ENCODE results near the gene PPFIA1. TPM values are rescaled to one million over a fixed set of nuclear protein-coding genes. Genes with fewer than 3 reads are reported as not detected.

Gene PPFIA1
- total RNA-seq, 1 donor from 2014 or later, result 54.1 TPM

DNA sequence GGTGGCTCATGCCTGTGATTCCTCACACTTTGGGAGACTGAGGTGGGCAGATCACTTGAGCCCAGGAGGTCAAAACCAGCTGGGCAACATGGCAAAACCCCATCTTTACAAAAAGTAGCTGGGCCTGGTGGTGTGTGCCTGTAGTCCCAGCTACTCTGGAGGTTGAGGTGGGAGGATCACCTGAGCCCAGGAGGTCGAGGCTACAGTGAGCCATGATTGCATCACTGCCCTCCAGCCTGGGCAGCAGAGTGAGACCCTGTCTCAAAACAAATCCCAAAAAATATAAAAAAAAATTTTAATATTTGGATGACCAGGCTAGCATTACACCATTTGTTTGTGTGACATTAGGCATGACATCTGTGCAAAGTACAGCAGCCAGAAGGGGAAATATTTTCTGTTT lies 78.1 kb downstream of the PPFIA1 start:
- H3K27me3 Mint-ChIP-seq (ENCODE audit: low read depth), result no peaks in the 10 kb centered on the region
- no peak for DNase-seq (ENCODE audit: low read depth, low spot score)
- TF ChIP-seq, protein P1, sequence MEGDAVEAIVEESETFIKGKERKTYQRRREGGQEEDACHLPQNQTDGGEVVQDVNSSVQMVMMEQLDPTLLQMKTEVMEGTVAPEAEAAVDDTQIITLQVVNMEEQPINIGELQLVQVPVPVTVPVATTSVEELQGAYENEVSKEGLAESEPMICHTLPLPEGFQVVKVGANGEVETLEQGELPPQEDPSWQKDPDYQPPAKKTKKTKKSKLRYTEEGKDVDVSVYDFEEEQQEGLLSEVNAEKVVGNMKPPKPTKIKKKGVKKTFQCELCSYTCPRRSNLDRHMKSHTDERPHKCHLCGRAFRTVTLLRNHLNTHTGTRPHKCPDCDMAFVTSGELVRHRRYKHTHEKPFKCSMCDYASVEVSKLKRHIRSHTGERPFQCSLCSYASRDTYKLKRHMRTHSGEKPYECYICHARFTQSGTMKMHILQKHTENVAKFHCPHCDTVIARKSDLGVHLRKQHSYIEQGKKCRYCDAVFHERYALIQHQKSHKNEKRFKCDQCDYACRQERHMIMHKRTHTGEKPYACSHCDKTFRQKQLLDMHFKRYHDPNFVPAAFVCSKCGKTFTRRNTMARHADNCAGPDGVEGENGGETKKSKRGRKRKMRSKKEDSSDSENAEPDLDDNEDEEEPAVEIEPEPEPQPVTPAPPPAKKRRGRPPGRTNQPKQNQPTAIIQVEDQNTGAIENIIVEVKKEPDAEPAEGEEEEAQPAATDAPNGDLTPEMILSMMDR (conservative IDR thresholded peaks at IDR 0.05), result no peak
- H3K27ac Mint-ChIP-seq (ENCODE audit: unreplicated experiment), result no peak overlapping the region
- H3K36me3 Mint-ChIP-seq (ENCODE audit: low read depth), result peaks cover 2% of the 10 kb centered on the region
- H3K4me3 Mint-ChIP-seq, result no peak overlapping the region
- no peaks in the 10 kb centered on the region for H3K9me3 Mint-ChIP-seq
- H3K4me1 Mint-ChIP-seq, result no peaks in the 10 kb centered on the region

DNA sequence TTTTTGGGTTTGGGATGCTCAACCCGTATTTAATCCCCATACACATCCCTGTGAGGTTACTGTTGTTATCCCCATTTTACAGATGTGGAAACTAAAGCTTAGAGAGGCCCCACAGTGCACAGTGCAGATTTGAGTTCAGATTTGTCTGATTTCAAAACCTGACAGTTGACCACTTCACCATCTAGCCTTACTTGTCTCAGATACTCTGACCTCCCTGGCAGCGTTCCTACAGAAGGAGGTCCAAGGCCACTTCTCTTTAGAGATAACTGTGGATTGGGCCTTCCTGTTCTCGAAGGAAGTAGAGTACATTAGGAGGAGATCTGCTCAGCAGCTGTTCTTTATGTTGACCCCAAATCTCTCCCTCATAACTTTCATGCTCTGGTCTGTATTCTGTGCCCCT lies 81.2 kb downstream of the PPFIA1 start:
- Mint-ChIP-seq H3K9me3 (no peaks in the 10 kb centered on the region), H3K27ac (ENCODE audit: unreplicated experiment) (no peak overlapping the region), H3K36me3 (ENCODE audit: low read depth) (peaks cover 3% of the 10 kb centered on the region), H3K27me3 (ENCODE audit: low read depth) (no peaks in the 10 kb centered on the region), H3K4me3 (no peak overlapping the region), H3K4me1 (no peaks in the 10 kb centered on the region)
- DNase-seq (ENCODE audit: low read depth, low spot score), result no peak
- TF ChIP-seq, protein P1 (conservative IDR thresholded peaks at IDR 0.05), result no peak

DNA sequence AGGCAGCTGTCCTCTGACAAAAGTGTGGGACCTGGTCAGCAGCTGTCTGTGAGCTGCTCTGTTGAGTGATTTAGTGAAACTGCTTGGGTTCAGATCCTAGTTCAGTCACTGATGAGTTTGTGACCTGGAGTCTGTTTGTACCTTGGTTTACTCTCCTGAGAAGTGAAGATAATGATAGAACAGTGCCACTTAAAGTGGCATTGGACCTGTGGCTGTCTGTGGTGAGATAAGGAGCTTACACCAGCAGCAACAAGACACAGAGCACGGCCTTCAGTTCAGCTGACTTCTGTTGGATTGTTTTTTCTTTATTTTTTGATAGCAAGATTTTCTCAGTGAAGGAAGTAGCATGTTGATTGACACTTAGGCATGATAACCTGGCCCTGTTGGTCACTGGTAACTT lies 81.6 kb downstream of the PPFIA1 start:
- DNase-seq (ENCODE audit: low read depth, low spot score), result no peak
- peaks cover 7% of the 10 kb centered on the region for H3K36me3 Mint-ChIP-seq (ENCODE audit: low read depth)
- H3K9me3 Mint-ChIP-seq, result no peaks in the 10 kb centered on the region
- no peak overlapping the region for H3K27ac Mint-ChIP-seq (ENCODE audit: unreplicated experiment)
- H3K27me3 Mint-ChIP-seq (ENCODE audit: low read depth), result no peaks in the 10 kb centered on the region
- H3K4me1 Mint-ChIP-seq, result no peaks in the 10 kb centered on the region
- no peak overlapping the region for H3K4me3 Mint-ChIP-seq
- TF ChIP-seq, protein P1 (conservative IDR thresholded peaks at IDR 0.05), result no peak

DNA sequence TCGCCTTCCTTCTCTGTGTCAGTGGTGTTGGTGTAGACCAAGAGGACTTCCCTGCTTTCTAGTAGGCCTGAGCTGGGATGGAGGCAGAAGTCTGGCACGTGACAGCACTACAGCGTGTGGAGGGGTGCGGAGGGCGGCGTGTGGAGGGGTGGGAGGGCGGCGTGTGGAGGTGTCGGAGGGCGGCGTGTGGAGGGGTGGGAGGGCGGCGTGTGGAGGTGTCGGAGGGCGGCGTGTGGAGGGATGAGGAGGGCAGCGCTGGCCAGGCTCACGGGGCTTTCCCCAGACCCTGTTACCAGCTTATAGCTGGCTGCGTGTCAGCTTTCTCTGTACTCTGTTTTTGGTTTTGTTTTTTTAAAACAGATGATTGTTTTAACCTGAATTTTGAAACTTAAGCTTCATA lies 82.1 kb downstream of the PPFIA1 start:
- H3K4me3 Mint-ChIP-seq, result no peak overlapping the region
- peaks cover 7% of the 10 kb centered on the region for H3K36me3 Mint-ChIP-seq (ENCODE audit: low read depth)
- no peak overlapping the region for H3K27ac Mint-ChIP-seq (ENCODE audit: unreplicated experiment)
- TF ChIP-seq, protein P1 (conservative IDR thresholded peaks at IDR 0.05), result no peak
- H3K9me3 Mint-ChIP-seq, result no peaks in the 10 kb centered on the region
- DNase-seq (ENCODE audit: low read depth, low spot score), result no peak
- H3K27me3 Mint-ChIP-seq (ENCODE audit: low read depth), result no peaks in the 10 kb centered on the region
- H3K4me1 Mint-ChIP-seq, result no peaks in the 10 kb centered on the region

DNA sequence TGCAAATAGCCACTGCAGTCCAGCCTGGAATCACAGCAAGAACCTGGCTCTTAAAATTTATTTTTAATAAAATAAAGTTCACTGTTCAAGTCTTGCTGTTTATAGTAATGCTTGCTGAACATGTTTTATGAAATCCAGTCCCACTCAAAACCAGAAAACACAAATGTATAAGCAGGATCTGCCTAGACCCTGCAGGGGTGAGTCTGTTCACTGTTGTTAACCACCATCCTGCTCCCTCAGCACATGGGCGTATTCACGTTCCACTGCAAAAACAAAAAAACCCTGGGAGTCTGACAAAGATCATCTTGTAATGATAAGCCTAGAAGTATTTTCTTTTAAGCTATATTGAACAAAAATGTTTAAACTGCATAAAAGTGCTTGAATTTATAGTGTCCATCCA lies 82.8 kb downstream of the PPFIA1 start:
- no peak for DNase-seq (ENCODE audit: low read depth, low spot score)
- TF ChIP-seq, protein P1 (conservative IDR thresholded peaks at IDR 0.05), result no peak
- no peak overlapping the region for H3K4me3 Mint-ChIP-seq
- H3K4me1 Mint-ChIP-seq, result no peaks in the 10 kb centered on the region
- no peak overlapping the region for H3K27ac Mint-ChIP-seq (ENCODE audit: unreplicated experiment)
- H3K36me3 Mint-ChIP-seq (ENCODE audit: low read depth), result peaks cover 9% of the 10 kb centered on the region
- no peaks in the 10 kb centered on the region for H3K9me3 Mint-ChIP-seq
- no peaks in the 10 kb centered on the region for H3K27me3 Mint-ChIP-seq (ENCODE audit: low read depth)
